Myocyte (in vitro differentiated cells): ENCODE measurements around the gene FYB1. TPM values are rescaled to one million over a fixed set of nuclear protein-coding genes. Genes with fewer than 3 reads are reported as not detected.
"Not testable (repeated sequence)": the region's sequence is repeated elsewhere in the genome, so short reads cannot be mapped to it uniquely, and the experiment has no call there.

ENCODE experiments used
- DNase-seq: peaks from one replicate; pipeline ENCODE4 v3.0.0-alpha.2; 2012; ENCODE audit warnings: low read depth
- polyA plus RNA-seq: library from polyadenylated mRNA; unstranded; fragments of >200 nt; gene quantifications from one replicate; pipeline ENCODE4 v1.2.1, GENCODE V29; 2012; ENCODE audit warnings: missing spikeins
- total RNA-seq: library from RNA; depleted of rRNA; stranded (reverse); fragments of >200 nt; gene quantifications from 2 replicates; pipeline ENCODE4 v1.2.3, GENCODE V29; 2014

FYB1 gene
- not detected in 2 replicates for total RNA-seq
- polyA plus RNA-seq, result not detected

- DNase-seq, result no peak
Observed at GRCh38 chr5:39219437-39219836, at the start of gene FYB1. Gene FYB1 (minus strand): TSS chr5:39219563. CDS start chr5:39202960, 16,603 bp downstream.

- DNase-seq, result no peak
Observed at GRCh38 chr5:39267186-39267585, 47.8 kb upstream of the FYB1 start.

- DNase-seq, result peak; percentile 6
Observed at GRCh38 chr5:39266442-39266841, 47.1 kb upstream of the FYB1 start.

- DNase-seq, result no peak
Observed at GRCh38 chr5:39264528-39264927, 45.2 kb upstream of the FYB1 start.

- no peak for DNase-seq
Observed at GRCh38 chr5:39262981-39263380, 43.6 kb upstream of the FYB1 start.

GRCh38 chr5:39260095-39260494, 40.7 kb upstream of the FYB1 start:
- DNase-seq, result no peak

GRCh38 chr5:39257554-39257953, 38.2 kb upstream of the FYB1 start:
- DNase-seq, result no peak

- peak; percentile 38 for DNase-seq
Observed at GRCh38 chr5:39256477-39257235, 37.3 kb upstream of the FYB1 start.

- no peak for DNase-seq
Observed at GRCh38 chr5:39255406-39255805, 36.0 kb upstream of the FYB1 start.

- no peak for DNase-seq
Observed at GRCh38 chr5:39254671-39255070, 35.3 kb upstream of the FYB1 start.

GRCh38 chr5:39253196-39253595, 33.8 kb upstream of the FYB1 start:
- DNase-seq, result no peak

- DNase-seq, result no peak
Observed at GRCh38 chr5:39249564-39250274, 30.4 kb upstream of the FYB1 start.

- DNase-seq, result no peak
Observed at GRCh38 chr5:39249069-39249468, 29.7 kb upstream of the FYB1 start.

GRCh38 chr5:39240750-39241149, 21.4 kb upstream of the FYB1 start:
- no peak for DNase-seq

GRCh38 chr5:39238366-39239105, 19.2 kb upstream of the FYB1 start:
- no peak for DNase-seq

GRCh38 chr5:39236718-39237117, 17.4 kb upstream of the FYB1 start:
- DNase-seq, result no peak

- DNase-seq, result no peak
Observed at GRCh38 chr5:39235648-39236047, 16.3 kb upstream of the FYB1 start.

GRCh38 chr5:39234494-39234893, 15.1 kb upstream of the FYB1 start:
- not testable (repeated sequence) for DNase-seq

GRCh38 chr5:39233783-39234182, 14.4 kb upstream of the FYB1 start:
- DNase-seq, result no peak

- DNase-seq, result no peak
Observed at GRCh38 chr5:39231705-39232525, 12.6 kb upstream of the FYB1 start.

GRCh38 chr5:39228596-39228995, 9.2 kb upstream of the FYB1 start:
- no peak for DNase-seq
